Frontal cortex (tissue), 4 donors: ENCODE results near the gene CHDH. TPM values are rescaled to one million over a fixed set of nuclear protein-coding genes. Genes with fewer than 3 reads are reported as not detected.

Experiments
- DNase-seq, 2 donors: peaks; one replicate each; pipeline ENCODE4 v3.0.0; 2012; ENCODE audit warnings: low spot score in 2 of 2
- FAIRE-seq: peaks from 2 replicates; lab custom pipeline; 2012; peaks lifted over from hg19 to GRCh38; lab: Jason Lieb, UNC
- total RNA-seq: library from RNA; depleted of rRNA; stranded (reverse); fragments of >200 nt; gene quantifications from one replicate; pipeline ENCODE4 v1.2.3, GENCODE V29; 2014
- donor health status: control.
- donor health status: control.
- donor health status: control.

CHDH gene, protein sequence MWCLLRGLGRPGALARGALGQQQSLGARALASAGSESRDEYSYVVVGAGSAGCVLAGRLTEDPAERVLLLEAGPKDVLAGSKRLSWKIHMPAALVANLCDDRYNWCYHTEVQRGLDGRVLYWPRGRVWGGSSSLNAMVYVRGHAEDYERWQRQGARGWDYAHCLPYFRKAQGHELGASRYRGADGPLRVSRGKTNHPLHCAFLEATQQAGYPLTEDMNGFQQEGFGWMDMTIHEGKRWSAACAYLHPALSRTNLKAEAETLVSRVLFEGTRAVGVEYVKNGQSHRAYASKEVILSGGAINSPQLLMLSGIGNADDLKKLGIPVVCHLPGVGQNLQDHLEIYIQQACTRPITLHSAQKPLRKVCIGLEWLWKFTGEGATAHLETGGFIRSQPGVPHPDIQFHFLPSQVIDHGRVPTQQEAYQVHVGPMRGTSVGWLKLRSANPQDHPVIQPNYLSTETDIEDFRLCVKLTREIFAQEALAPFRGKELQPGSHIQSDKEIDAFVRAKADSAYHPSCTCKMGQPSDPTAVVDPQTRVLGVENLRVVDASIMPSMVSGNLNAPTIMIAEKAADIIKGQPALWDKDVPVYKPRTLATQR
- total RNA-seq, result 1.2 TPM

DNA sequence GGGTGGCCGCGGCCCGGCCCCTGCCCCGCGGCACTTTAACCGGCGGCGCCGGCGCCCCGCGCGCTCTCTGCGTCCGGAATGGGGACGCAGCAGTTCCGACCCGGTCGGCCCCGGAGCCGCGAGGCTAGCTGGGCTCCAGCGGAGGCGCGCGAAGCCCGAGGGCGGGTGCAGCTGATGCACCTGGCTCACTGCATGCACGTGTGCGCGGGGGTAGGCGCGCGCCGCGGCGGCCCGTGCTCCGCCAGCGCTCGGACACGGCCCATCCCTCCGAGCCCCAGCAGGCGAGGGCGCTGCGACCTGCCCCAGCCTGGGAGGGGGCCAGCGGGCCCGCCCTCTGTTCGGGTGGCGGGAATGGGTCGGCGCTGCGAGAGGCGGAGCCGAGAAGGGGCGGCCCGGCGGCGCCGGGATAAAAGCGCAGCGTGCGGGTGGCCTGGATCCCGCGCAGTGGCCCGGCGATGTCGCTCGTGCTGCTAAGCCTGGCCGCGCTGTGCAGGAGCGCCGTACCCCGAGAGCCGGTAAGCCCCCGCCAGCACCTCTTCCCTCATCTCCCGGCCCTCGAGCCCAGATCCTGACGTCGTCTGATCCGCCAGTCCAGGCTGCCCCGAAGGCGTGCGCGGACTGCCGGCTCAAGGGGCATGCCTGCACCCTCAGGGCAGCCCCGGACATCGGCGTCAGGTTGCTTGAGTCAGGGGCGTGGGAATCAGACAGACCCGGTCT is at the start of gene CHDH, which contains the start of gene IL17RB:
Gene CHDH, minus strand, starts transcription at position 286 of the 717 bp plus-strand sequence. CDS start 22,411 bp downstream, outside the sequence.
Gene IL17RB, plus strand, starts transcription at position 435 of the 717 bp plus-strand sequence. Its CDS starts 21 bp downstream, at position 456.
- no peak for FAIRE-seq
- peak; percentile 84 to 86 for DNase-seq

DNA sequence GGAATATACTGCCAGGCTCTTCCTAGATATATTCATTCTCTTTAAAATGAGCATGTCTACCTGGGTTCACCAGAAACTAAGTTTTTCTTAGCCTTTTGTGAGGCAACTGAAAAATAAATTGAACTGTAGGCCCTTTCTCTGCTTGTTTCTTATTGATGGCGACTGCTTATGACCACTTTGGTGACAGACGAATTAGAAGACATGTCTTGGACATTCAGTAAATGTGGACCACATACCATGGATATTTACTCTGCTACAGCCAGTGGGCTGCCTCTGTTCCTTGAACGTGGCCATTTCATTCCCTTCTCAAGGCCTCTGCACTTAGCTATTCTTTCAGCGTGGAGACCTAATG is 46.0 kb upstream of the CHDH start:
- no peak for DNase-seq
- no peak for FAIRE-seq

GRCh38 chr3:53891497-53892285 is 45.5 kb upstream of the CHDH start, which contains the start of gene SELENOK:
SELENOK (minus strand) TSS chr3:53891859.
- FAIRE-seq, result peak; percentile 99
- peak; percentile 88 to 90 for DNase-seq

GRCh38 chr3:53890726-53891475 is 44.7 kb upstream of the CHDH start:
- DNase-seq (no peak), FAIRE-seq (no peak)

DNA sequence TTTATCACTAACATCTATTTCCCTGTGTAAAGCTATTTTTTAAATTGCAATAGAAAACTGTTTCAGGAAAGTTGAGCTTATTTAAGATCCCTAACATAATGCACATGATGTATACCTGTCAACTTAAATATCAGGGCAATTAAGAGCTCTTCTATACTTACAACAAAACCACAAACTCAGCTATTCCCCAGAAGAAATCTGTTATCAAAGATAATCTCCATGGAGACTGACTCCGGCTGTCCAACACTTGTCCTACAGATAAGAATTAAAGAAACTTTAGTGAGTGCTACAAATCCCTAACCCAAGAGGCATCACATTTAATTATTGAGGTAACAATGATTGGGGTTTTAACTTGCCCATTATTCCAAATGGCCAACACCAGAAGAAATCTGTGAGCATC is 42.0 kb upstream of the CHDH start:
- FAIRE-seq (no peak), DNase-seq (no peak)

- DNase-seq (no peak), FAIRE-seq (no peak)
Observed at GRCh38 chr3:53887446-53887845, 41.2 kb upstream of the CHDH start.

GRCh38 chr3:53885239-53885638 is 39.0 kb upstream of the CHDH start:
- FAIRE-seq (no peak), DNase-seq (no peak)

- FAIRE-seq, result no peak
- DNase-seq, result no peak
Observed at GRCh38 chr3:53884623-53885022, 38.4 kb upstream of the CHDH start.

- DNase-seq, result no peak
- FAIRE-seq, result no peak
Observed at GRCh38 chr3:53883008-53883407, 36.8 kb upstream of the CHDH start.

- FAIRE-seq, result no peak
Observed at GRCh38 chr3:53881691-53882593, 35.7 kb upstream of the CHDH start, which contains the start of gene ACTR8. ACTR8 (minus strand) TSS chr3:53882152; CDS start chr3:53882101, 51 bp downstream.

GRCh38 chr3:53880396-53881345 is 34.5 kb upstream of the CHDH start:
- FAIRE-seq (no peak), DNase-seq (no peak)

More at GRCh38 chr3:53881691-53882593, 35.7 kb upstream of the CHDH start, which contains the start of gene ACTR8:
- peak; percentile 87 to 88 for DNase-seq

DNA sequence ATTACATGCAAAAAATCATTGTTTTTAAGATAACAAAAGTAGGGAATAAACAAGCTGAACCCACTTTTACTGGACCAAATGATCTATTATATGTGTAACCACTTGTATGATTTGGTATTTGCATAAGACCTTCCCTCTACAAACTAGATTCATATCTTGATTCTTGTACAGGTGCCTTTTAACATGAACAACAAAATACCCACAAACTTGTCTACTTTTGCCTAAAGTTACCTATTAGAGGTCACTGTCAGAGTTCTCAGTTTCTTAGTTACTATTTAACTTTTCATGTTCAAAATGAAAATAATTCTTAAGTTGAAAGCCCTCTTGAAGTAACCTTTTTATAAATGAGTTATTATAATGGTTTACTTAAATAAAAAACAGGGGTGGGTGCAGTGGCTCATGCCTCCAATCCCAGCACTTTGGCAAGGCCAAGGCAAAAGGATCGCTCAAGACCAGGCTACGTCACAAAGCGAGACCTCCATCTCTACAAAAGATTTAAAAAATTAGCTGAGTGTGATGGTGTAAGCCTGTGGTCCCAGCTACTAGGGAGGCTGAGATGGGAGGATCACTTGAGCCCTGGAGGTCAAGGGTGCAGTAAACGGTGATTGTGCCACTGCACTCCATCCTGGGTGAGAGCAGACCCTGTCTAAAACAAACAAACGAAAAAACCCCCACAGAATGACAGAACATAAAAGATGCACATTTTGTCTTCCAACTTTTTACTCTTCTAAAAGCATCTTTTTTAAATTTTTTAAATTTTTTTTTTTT is 19.7 kb upstream of the CHDH start:
- FAIRE-seq, result no peak
- DNase-seq, result no peak

- no peak for DNase-seq
- FAIRE-seq, result no peak
Observed at GRCh38 chr3:53863145-53863544, 16.9 kb upstream of the CHDH start.

DNA sequence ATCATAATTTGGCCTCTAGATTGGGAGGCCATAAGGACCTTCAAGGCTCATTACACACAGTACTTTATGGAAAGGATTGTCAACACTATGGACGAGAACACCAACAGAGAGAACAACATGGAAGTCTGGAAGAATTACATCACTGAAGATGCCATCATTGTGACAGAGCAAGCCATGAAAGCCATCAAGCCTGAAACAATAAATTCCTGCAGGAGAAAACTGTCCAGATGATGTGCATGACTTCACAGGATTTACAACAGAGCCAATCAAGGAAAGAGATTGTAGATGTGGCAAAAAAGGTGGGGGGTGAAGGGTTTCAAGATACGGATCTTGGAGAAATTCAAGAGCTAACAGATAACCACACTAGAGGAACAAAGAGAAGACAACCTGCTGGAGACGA is 16.0 kb upstream of the CHDH start:
- no peak for FAIRE-seq
- no peak for DNase-seq

- FAIRE-seq (no peak), DNase-seq (no peak)
Observed at GRCh38 chr3:53860196-53860595, 14.0 kb upstream of the CHDH start.

DNA sequence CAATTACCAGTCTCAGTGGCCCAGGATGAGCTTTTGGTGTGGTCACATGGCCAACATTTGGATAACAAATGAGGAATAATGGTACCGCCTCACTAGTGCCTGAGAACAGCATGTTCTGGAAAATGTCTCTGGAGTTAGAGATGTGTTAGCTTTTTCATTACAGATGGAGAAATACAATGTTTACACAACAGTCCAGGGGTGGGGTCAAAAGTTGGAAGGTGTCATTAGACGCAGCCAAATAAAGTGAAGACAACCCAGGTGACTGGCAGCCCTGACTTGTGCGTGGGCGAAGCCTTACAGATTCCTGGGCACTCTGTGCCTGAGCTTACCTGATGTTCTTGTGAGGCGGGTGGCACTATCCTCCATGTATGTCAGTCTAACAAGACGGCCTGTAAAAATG is 13.0 kb upstream of the CHDH start:
- no peak for FAIRE-seq

More for the DNA sequence above, 13.0 kb upstream of the CHDH start:
- no peak for DNase-seq
